Gastrocnemius medialis (tissue), 4 donors: ENCODE results near the gene RDH13.

ENCODE experiments used
- POLR2A ChIP-seq, 2 donors: fragments of 450-650 bp; IDR thresholded peaks; one replicate each; pipeline ENCODE4 v1.6.1; 2017; ENCODE audit warnings: antibody characterized with exemption in 2 of 2, mild to moderate bottlenecking in 2 of 2, moderate library complexity in 2 of 2
- TF ChIP-seq, protein P1 (sequence below), 5 experiments: fragments of 450-650 bp in 3 of 5; fragments of 200-600 bp in 2 of 5; sonication (generic) in 2 of 5; IDR thresholded peaks in 4 of 5; conservative IDR thresholded peaks in 1 of 5; 1 replicate in 4 of 5; 2 replicates in 1 of 5; pipeline ENCODE4 v1.5.1; 2016 to 2019; ENCODE audit warnings: antibody characterized with exemption in 5 of 5, mild to moderate bottlenecking in 3 of 5, moderate library complexity in 3 of 5

DNA sequence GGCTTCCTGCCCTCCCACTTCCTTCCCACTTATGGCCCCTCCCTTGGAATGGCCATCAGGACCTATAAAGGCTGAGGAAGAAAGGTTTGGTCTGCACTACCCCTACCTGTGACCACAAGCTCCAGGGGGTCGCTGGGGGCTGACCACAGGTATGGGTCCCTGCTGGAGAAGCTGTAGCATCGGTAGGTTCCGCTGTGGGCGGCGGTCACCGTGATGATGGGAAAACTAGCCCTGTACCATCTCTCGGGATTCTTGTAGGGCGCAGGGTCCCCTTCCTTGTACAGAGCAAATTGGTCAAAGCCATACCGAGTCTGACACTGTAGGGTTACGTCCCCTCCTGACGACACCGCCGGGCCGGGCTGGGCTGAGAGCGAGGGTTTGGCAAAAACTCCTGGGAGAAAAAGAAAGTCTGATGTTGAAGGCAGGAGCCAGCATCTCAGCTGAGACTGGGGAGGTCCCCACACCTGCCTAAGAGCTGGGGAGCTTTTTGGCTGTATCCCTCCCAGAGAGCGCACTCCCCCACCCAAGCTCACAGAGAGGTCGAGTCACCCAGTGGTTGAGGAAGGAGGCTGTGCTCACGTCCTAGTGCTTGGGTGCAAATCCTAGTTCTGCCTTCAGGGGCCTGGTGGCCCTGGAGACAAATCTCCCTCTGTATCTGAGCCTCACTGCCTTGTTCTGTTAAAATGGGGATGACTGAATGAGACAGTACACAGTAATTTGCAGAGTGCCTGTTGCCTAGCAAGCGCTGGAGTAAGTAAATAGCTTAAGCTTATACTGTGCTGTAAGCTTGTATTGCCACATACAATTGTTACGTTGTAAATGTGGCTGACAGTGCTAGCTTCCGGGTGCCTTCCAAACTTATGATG is 35.2 kb downstream of the RDH13 start:
- TF ChIP-seq, protein P1, sequence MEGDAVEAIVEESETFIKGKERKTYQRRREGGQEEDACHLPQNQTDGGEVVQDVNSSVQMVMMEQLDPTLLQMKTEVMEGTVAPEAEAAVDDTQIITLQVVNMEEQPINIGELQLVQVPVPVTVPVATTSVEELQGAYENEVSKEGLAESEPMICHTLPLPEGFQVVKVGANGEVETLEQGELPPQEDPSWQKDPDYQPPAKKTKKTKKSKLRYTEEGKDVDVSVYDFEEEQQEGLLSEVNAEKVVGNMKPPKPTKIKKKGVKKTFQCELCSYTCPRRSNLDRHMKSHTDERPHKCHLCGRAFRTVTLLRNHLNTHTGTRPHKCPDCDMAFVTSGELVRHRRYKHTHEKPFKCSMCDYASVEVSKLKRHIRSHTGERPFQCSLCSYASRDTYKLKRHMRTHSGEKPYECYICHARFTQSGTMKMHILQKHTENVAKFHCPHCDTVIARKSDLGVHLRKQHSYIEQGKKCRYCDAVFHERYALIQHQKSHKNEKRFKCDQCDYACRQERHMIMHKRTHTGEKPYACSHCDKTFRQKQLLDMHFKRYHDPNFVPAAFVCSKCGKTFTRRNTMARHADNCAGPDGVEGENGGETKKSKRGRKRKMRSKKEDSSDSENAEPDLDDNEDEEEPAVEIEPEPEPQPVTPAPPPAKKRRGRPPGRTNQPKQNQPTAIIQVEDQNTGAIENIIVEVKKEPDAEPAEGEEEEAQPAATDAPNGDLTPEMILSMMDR (IDR thresholded peaks at IDR 0.05 in 4 of 5, conservative IDR thresholded peaks at IDR 0.05 in 1 of 5): no peak
- TF ChIP-seq POLR2A (IDR thresholded peaks at IDR 0.05): no peak
